GM19467 (cell line): ENCODE data around the gene ADGRG1.

Source experiments
- ATAC-seq: cut with Tn5 transposase; IDR thresholded peaks from one replicate; pipeline ENCODE4 v1.9.1; 2021; ENCODE audit warnings: mild to moderate bottlenecking, moderate library complexity; ENCODE audit not compliant: unreplicated experiment

The ADGRG1 gene

GRCh38 chr16:57619606-57620334, 8.7 kb upstream of the ADGRG1 start:
- no peak for ATAC-seq

GRCh38 chr16:57620335-57621231, 7.8 kb upstream of the ADGRG1 start:
- no peak for ATAC-seq

GRCh38 chr16:57621521-57622271, 6.7 kb upstream of the ADGRG1 start:
- no peak for ATAC-seq

GRCh38 chr16:57622361-57623250, 5.8 kb upstream of the ADGRG1 start:
- no peak for ATAC-seq

- ATAC-seq, result no peak
Observed at GRCh38 chr16:57623251-57624043, 5.0 kb upstream of the ADGRG1 start.

- ATAC-seq, result no peak
Observed at GRCh38 chr16:57624044-57624688, 4.3 kb upstream of the ADGRG1 start.

GRCh38 chr16:57624806-57625500, 3.5 kb upstream of the ADGRG1 start:
- ATAC-seq, result no peak

GRCh38 chr16:57626420-57627170, 1.8 kb upstream of the ADGRG1 start:
- no peak for ATAC-seq

GRCh38 chr16:57627184-57627871, 1.1 kb upstream of the ADGRG1 start:
- ATAC-seq, result no peak

- no peak for ATAC-seq
Observed at GRCh38 chr16:57628783-57629293, 408 bp downstream of the ADGRG1 start.

GRCh38 chr16:57629516-57630406, 1.3 kb downstream of the ADGRG1 start:
- ATAC-seq, result no peak

GRCh38 chr16:57630407-57630797, 2.0 kb downstream of the ADGRG1 start:
- ATAC-seq, result no peak

GRCh38 chr16:57630931-57631845, 2.8 kb downstream of the ADGRG1 start:
- no peak for ATAC-seq

GRCh38 chr16:57632568-57632967, 4.1 kb downstream of the ADGRG1 start:
- no peak for ATAC-seq
